ENCODE results near the gene C5orf34. TPM values are rescaled to one million over a fixed set of nuclear protein-coding genes. Genes with fewer than 3 reads are reported as not detected.
"Not testable (repeated sequence)": the region's sequence is repeated elsewhere in the genome, so short reads cannot be mapped to it uniquely, and the experiment has no call there.

The C5orf34 gene
- total RNA-seq, 6 experiments from 2014 or later: 2.2 to 4.4 (median 3.8) TPM

GRCh38 chr5:43556857-43557542 lies 42.1 kb upstream of the C5orf34 start, which contains the start of gene PAIP1:
PAIP1 (minus strand) TSS chr5:43557077; CDS start chr5:43556846, 231 bp downstream.
- H3K4me1 Mint-ChIP-seq (ENCODE audit: low read depth): peaks cover 25% of the 10 kb centered on the region
- no peaks in the 10 kb centered on the region for H3K9me3 Mint-ChIP-seq
- H3K27ac Mint-ChIP-seq: peak within 1 kb of the TSS; percentile 90
- TF ChIP-seq, protein P1, sequence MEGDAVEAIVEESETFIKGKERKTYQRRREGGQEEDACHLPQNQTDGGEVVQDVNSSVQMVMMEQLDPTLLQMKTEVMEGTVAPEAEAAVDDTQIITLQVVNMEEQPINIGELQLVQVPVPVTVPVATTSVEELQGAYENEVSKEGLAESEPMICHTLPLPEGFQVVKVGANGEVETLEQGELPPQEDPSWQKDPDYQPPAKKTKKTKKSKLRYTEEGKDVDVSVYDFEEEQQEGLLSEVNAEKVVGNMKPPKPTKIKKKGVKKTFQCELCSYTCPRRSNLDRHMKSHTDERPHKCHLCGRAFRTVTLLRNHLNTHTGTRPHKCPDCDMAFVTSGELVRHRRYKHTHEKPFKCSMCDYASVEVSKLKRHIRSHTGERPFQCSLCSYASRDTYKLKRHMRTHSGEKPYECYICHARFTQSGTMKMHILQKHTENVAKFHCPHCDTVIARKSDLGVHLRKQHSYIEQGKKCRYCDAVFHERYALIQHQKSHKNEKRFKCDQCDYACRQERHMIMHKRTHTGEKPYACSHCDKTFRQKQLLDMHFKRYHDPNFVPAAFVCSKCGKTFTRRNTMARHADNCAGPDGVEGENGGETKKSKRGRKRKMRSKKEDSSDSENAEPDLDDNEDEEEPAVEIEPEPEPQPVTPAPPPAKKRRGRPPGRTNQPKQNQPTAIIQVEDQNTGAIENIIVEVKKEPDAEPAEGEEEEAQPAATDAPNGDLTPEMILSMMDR (IDR thresholded peaks at IDR 0.05): peak; percentile 76
- H3K27me3 Mint-ChIP-seq (ENCODE audit: insufficient read depth): no peaks in the 10 kb centered on the region
- H3K4me3 Mint-ChIP-seq: peak within 1 kb of the TSS; percentile 88
- peak; percentile 83 for DNase-seq
- H3K36me3 Mint-ChIP-seq (ENCODE audit: low read depth): peaks cover 7% of the 10 kb centered on the region; the same call in 1 of the 2 replicates

GRCh38 chr5:43556607-43556856 lies 41.6 kb upstream of the C5orf34 start:
- not testable (repeated sequence) for H3K27me3 Mint-ChIP-seq (ENCODE audit: insufficient read depth); DNase-seq; H3K36me3 Mint-ChIP-seq (ENCODE audit: low read depth); H3K9me3 Mint-ChIP-seq
- H3K27ac Mint-ChIP-seq: peak overlapping the region; percentile 90; the same call in 1 of the 2 replicates
- peak overlapping the region; percentile 88; the same call in 1 of the 2 replicates for H3K4me3 Mint-ChIP-seq
- peaks cover 25% of the 10 kb centered on the region for H3K4me1 Mint-ChIP-seq (ENCODE audit: low read depth)

- H3K27me3 Mint-ChIP-seq (ENCODE audit: insufficient read depth): no peaks in the 10 kb centered on the region
- no peak overlapping the region; the same call in 1 of the 2 replicates for H3K4me3 Mint-ChIP-seq
- H3K36me3 Mint-ChIP-seq (ENCODE audit: low read depth): peaks cover 7% of the 10 kb centered on the region; the same call in 1 of the 2 replicates
- DNase-seq: no peak
- TF ChIP-seq, protein P1 (IDR thresholded peaks at IDR 0.05): no peak
- peak overlapping the region; percentile 89 for H3K27ac Mint-ChIP-seq
- H3K4me1 Mint-ChIP-seq (ENCODE audit: low read depth): peaks cover 25% of the 10 kb centered on the region
- no peaks in the 10 kb centered on the region for H3K9me3 Mint-ChIP-seq
Observed at GRCh38 chr5:43555895-43556606, 41.1 kb upstream of the C5orf34 start.

DNA sequence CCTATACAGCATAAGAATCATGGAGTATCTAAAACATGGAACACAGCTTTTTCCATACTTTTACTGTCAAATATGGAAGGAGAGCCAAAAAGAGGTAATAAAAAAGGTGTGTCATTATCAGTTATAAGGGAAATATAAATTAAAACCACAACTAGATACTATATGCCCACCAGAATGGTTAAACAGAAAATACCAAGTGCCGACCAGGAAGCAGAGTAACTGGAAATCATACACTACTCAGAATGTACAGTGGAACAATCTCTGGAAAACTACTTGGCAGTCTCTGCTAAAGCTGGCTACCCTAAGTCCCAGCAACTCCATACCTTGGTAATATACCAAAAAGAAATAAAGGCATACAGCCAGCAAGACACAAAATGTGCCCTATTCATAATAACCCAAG lies 39.5 kb upstream of the C5orf34 start:
- Mint-ChIP-seq H3K27ac (no peak overlapping the region), H3K4me1 (ENCODE audit: low read depth) (peaks cover 11% of the 10 kb centered on the region), H3K36me3 (ENCODE audit: low read depth) (peaks cover 7% of the 10 kb centered on the region), H3K27me3 (ENCODE audit: insufficient read depth) (peaks cover under 1% of the 10 kb centered on the region), H3K4me3 (no peak overlapping the region), H3K9me3 (no peaks in the 10 kb centered on the region)
- TF ChIP-seq, protein P1 (IDR thresholded peaks at IDR 0.05): no peak
- no peak for DNase-seq

DNA sequence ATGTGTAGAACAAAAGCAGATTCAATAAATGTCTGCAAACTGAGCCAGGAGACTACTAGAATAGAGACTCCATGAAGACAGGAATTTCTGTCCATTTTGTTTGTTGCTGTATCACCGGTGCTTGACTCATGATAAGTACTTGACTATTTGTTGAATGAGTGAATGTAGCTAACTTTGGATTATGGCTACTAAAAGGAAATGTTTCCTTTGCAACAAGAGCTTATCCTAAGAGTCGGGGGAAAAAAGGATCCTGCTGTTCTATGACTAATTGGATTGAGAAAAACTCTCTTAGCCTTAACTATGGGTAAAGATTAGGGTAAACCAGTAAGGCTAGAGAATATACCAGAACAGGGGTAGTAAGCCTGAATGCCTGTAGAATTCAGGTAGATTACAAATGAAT lies 38.4 kb upstream of the C5orf34 start:
- TF ChIP-seq, protein P1 (IDR thresholded peaks at IDR 0.05): no peak
- H3K4me3 Mint-ChIP-seq: no peak overlapping the region
- peaks cover 11% of the 10 kb centered on the region for H3K36me3 Mint-ChIP-seq (ENCODE audit: low read depth)
- no peak overlapping the region for H3K27ac Mint-ChIP-seq
- no peaks in the 10 kb centered on the region for H3K9me3 Mint-ChIP-seq
- H3K27me3 Mint-ChIP-seq (ENCODE audit: insufficient read depth): peaks cover 4% of the 10 kb centered on the region
- no peak for DNase-seq
- H3K4me1 Mint-ChIP-seq (ENCODE audit: low read depth): peaks cover 5% of the 10 kb centered on the region

DNA sequence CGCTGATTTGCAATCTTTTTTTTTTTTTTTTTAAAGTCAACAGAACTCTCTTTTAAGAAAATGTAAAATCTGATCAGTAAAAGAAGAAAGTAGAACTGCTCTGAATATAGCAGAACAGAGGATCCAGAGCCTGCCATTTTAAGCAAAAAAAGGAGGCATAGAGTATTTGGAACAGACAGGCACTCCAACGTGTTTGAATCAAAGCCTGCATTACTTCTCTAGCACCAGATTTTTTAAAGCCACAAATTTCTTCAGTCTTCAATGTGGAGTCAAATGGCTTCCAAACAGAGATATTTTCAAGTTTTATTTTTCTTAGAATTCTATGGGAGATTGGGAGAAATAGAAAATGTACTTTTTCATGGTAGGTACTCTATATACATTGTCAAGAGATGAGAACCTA lies 36.8 kb upstream of the C5orf34 start:
- no peak for DNase-seq

GRCh38 chr5:43549272-43549671 lies 34.3 kb upstream of the C5orf34 start:
- not testable (repeated sequence) for H3K27ac Mint-ChIP-seq; H3K9me3 Mint-ChIP-seq; H3K27me3 Mint-ChIP-seq (ENCODE audit: insufficient read depth); DNase-seq; H3K4me3 Mint-ChIP-seq; H3K4me1 Mint-ChIP-seq (ENCODE audit: low read depth)
- H3K36me3 Mint-ChIP-seq (ENCODE audit: low read depth): peaks cover 26% of the 10 kb centered on the region

More for the DNA sequence above, 36.8 kb upstream of the C5orf34 start:
- peaks cover 11% of the 10 kb centered on the region for H3K36me3 Mint-ChIP-seq (ENCODE audit: low read depth)
- H3K9me3 Mint-ChIP-seq: no peaks in the 10 kb centered on the region
- H3K4me1 Mint-ChIP-seq (ENCODE audit: low read depth): no peaks in the 10 kb centered on the region
- no peak overlapping the region for H3K27ac Mint-ChIP-seq
- H3K4me3 Mint-ChIP-seq: no peak overlapping the region
- peaks cover 4% of the 10 kb centered on the region for H3K27me3 Mint-ChIP-seq (ENCODE audit: insufficient read depth)
- TF ChIP-seq, protein P1 (IDR thresholded peaks at IDR 0.05): no peak

Measured in HFFc6 (cell line).